Left lung (tissue), 10 donors: ENCODE results near the gene KRT1. TPM values are rescaled to one million over a fixed set of nuclear protein-coding genes. Genes with fewer than 3 reads are reported as not detected.

ENCODE experiments used
- ATAC-seq: fragments of 200-7000 bp; cut with Tn5 transposase; one replicate; pipeline ENCODE4 v1.9.1; 2020; ENCODE audit warnings: moderate library complexity
- DNase-seq, 4 donors: peaks; one replicate each; pipeline ENCODE4 v3.0.0-alpha.2; 2013 to 2020
- H3K27ac ChIP-seq, 2 donors: fragments of 200-600 bp; sonication (generic) in 1 of 2; one replicate each; pipeline versions ENCODE4 v1.5.0 to v1.8.0; 2020 to 2021
- H3K27me3 ChIP-seq, 2 donors: fragments of 200-600 bp; sonication (generic) in 1 of 2; one replicate each; pipeline versions ENCODE4 v1.5.0 to v1.8.0; 2020 to 2021
- H3K36me3 ChIP-seq, 2 donors: fragments of 200-600 bp; sonication (generic) in 1 of 2; one replicate each; pipeline versions ENCODE4 v1.5.0 to v1.8.0; 2020 to 2021
- H3K4me1 ChIP-seq, 2 donors: fragments of 200-600 bp; one replicate each; pipeline ENCODE4 v1.8.0; 2021
- H3K4me3 ChIP-seq, 2 donors: fragments of 200-600 bp; sonication (generic) in 1 of 2; one replicate each; pipeline versions ENCODE4 v1.5.0 to v1.8.0; 2020 to 2021; ENCODE audit warnings: mild to moderate bottlenecking in 1 of 2
- H3K9me3 ChIP-seq, 2 donors: fragments of 200-600 bp; sonication (generic) in 1 of 2; one replicate each; pipeline versions ENCODE4 v1.5.0 to v1.8.0; 2020 to 2021
- CTCF ChIP-seq, 2 donors: fragments of 200-600 bp; sonication (generic) in 1 of 2; IDR thresholded peaks; one replicate each; pipeline versions ENCODE4 v1.5.0 to v1.8.0; 2021; ENCODE audit warnings: antibody characterized with exemption in 2 of 2
- intact Hi-C, 2 donors: fragments of 100-400 bp; cut with DNase I; formaldehyde crosslinking; loops; one replicate each; pipeline versions ENCODE4 v1.11.2 to v1.14.2; 2022
- polyA plus RNA-seq, 6 donors: library from polyadenylated mRNA; unstranded; fragments of 120-200 nt; gene quantifications; one replicate each; pipeline ENCODE4 v1.2.1, GENCODE V29; 2013; ENCODE audit not compliant: insufficient read length in 6 of 6
- total RNA-seq, 2 donors: library from RNA; stranded (reverse); fragmentation: NEBNext Ultra II Directional; extraction: Animal tissue kit (Norgen Biotek cat#: 25700); gene quantifications; one replicate each; pipeline ENCODE4 v1.2.1, GENCODE V29; 2021
- donor health status: DM: no; HTN: yes; CAD: no.
- donor health status: DM: no; HTN: no; CAD: no.

KRT1 gene
- total and polyA plus RNA-seq, 8 donors, result 0.33 to 0.95 (median 0.50) TPM; not detected in 1

GRCh38 chr12:52644078-52644415, 36.2 kb downstream of the KRT1 start:
- Histone ChIP-seq H3K27me3 (peaks cover 0 to 12% of the 10 kb centered on the region in 2 donors), H3K9me3 (no peaks in the 10 kb centered on the region), H3K4me3 (no peak overlapping the region), H3K4me1 (no peaks in the 10 kb centered on the region), H3K36me3 (no peaks in the 10 kb centered on the region), H3K27ac (no peak overlapping the region)
- intact Hi-C loops, result no loop called here
- no peak for TF ChIP-seq CTCF (IDR thresholded peaks at IDR 0.05)
- ATAC-seq (no peak), DNase-seq (no peak)

DNA sequence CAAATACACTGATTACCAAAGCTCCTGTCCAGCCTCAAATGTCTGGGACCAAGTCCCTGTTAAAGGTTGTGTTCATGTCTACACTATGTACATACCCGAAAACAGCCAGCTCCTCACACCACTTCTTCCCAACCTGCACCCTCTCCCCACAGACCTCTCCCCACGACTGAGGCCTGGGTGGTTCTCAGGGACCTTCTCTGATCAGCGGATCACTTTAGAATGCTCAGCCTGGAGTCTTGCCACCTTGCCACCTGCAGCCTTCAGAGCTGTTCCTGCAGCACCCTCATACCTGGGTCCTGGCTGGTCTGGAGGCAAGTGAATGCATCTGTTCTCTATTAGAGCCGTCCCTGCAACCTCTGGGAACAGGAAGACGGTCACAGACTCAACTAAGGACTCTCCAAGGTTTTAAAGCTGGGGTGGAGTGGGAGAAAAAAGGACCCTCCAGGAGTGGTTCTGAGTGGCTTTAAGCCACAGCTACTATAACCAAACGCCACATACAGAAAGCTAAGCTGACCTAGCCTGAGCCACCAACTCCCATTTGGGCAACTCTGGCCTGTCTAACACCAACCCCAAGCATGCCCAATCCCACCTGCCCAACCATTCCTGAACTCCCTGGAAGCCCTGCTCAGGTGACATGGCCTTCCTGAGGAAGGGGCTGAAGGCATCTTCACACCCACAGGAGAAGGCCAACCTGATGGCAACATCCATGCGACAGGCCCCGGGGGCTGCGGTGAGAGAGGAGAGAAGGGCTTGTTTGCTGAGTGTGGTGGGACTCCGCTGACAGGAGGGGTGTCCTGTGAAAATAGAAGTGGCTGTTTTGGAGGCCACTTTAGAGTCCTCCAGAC, 36.8 kb downstream of the KRT1 start:
- intact Hi-C loops, result no loop called here
- Histone ChIP-seq H3K36me3 (no peaks in the 10 kb centered on the region), H3K27ac (no peak overlapping the region), H3K4me3 (no peak overlapping the region), H3K27me3 (peaks cover 0 to 12% of the 10 kb centered on the region in 2 donors), H3K4me1 (no peaks in the 10 kb centered on the region), H3K9me3 (no peaks in the 10 kb centered on the region)
- no peak for TF ChIP-seq CTCF (IDR thresholded peaks at IDR 0.05)
- ATAC-seq (no peak), DNase-seq (no peak)

DNA sequence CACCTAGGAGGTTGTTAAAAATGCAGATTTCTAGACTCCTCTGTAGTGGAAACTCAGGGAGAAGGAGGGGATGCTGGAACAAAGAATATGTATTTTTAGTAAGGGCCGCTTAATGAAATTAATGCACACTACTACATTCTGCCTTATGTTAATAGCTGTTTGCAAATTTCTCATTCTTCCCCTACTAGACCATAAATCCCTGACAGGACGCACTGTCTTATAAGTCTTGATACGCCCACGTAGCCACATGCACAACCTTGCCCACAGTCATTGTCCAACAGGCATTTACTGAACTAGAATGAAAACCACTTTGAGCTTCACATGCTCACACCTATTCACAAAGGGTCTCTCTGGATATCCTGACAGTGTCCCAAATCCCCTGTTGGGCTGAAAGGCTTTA, 38.7 kb downstream of the KRT1 start:
- ATAC-seq (no peak), DNase-seq (no peak)
- Histone ChIP-seq H3K27me3 (peaks cover 0 to 8% of the 10 kb centered on the region in 2 donors), H3K4me1 (no peaks in the 10 kb centered on the region), H3K4me3 (no peak overlapping the region), H3K9me3 (no peaks in the 10 kb centered on the region), H3K27ac (no peak overlapping the region), H3K36me3 (no peaks in the 10 kb centered on the region)
- TF ChIP-seq CTCF (IDR thresholded peaks at IDR 0.05), result no peak
- intact Hi-C loops, result no loop called here

DNA sequence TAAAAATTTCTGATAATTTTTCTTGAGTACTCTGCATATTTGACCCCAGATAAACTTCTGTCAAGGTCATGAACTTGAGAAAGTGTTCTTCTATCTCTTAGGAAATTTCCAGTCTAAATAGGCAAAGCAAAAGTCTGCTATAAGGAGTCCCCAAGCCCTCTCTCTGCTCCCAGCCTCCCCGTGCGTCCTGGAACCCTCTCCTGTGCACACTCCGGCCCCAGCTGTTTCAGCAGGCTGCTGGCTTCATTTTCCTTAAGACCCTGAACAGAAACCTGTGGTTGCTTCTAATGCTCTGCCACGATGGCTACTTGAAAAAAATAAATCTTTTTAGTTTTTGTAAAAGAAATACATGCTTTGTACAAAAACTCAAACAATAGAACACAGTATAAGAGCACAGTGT, 42.9 kb downstream of the KRT1 start:
- Histone ChIP-seq H3K36me3 (no peaks in the 10 kb centered on the region), H3K27ac (no peak overlapping the region), H3K9me3 (no peaks in the 10 kb centered on the region), H3K4me3 (no peak overlapping the region), H3K27me3 (no peaks in the 10 kb centered on the region), H3K4me1 (no peaks in the 10 kb centered on the region)
- TF ChIP-seq CTCF (IDR thresholded peaks at IDR 0.05), result no peak
- ATAC-seq (no peak), DNase-seq (no peak)
- intact Hi-C loops, result no loop called here

DNA sequence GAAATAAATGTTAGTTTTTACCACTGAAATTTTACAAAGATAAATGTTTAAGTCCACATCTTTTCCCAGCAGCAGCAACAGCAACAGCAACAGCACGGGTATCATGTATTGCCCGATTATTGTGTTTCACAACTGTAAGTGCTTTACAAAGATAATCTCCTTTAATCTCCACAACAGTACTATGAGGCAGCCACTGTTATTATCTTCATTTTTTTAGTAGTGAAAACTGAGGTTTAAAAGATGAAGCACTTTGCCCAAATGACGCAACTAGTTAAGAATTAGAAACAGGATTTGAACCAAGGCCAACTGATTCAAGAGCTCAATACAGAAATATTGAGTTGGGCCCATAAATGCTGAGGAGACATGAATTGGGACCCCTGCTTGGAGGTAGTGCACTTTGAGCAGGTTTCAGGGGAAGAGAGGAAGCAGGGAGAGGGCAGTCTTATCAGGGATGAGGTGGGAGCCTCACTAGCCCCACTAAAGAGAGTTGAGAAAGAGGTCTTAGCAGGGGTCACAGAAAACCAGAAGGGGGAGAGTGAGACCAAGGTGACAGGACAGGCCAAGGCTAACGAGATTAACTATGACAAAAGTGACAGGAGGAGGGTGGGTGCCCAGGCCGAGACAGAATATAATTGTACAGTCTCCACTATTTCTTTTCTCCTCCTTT, 43.5 kb downstream of the KRT1 start:
- DNase-seq, result no peak
- Histone ChIP-seq H3K4me3 (no peak overlapping the region), H3K9me3 (no peaks in the 10 kb centered on the region), H3K36me3 (no peaks in the 10 kb centered on the region), H3K27me3 (no peaks in the 10 kb centered on the region), H3K27ac (no peak overlapping the region), H3K4me1 (no peaks in the 10 kb centered on the region)
- no peak for ATAC-seq
- no peak for TF ChIP-seq CTCF (IDR thresholded peaks at IDR 0.05)
- intact Hi-C loops, result no loop called here
